NCI-H1105 treated with DMSO at 0.1 percent for 48 hours (cell line): ENCODE measurements around the gene LRRTM1.

ENCODE experiments used
- DNase-seq: peaks from one replicate; lab custom pipeline; 2025; lab: John Stamatoyannopoulos, UW

Gene LRRTM1

GRCh38 chr2:80303909-80304837, at the start of gene LRRTM1:
TSS of gene LRRTM1 (minus strand) at chr2:80304752. CDS start at chr2:80303819, 933 bp downstream.
- no peak for DNase-seq

DNA sequence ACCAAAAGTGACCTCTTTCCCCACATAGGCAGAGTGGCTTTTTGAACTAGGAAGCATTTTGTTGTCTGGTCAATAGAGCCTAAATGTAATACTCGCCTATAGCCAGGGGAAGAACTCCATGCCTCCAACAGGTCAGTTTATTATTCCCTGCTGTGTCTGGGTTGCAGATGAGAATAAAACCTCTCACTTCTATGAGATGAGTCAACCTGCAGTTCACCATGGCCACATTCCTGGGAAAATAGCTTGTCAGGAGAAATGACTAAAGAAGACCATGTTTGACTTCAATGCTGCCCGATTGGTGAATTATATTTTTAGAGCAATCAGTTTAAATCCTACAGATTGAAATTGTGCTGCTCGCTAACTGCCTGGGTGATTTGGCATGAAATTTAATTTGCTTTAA, 46.7 kb upstream of the LRRTM1 start:
- DNase-seq, result no peak

DNA sequence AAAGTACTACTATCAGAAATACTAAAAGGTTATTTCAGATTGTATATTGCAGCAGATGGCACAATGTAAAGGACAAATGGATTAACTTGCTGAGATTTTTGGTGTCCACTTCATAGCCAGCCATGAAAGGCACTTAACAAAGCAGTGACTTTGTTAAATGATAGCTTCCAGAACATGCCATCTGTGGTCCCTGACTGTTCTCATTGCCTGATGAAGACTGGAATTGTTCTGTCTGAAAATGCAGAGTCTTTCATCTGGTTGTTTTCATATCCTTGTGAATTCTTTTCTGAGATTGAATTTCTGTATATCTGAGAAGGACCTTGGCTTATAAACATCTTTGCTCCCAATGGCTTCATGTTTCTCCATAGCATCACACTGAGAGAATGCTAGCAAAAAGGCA, 44.4 kb upstream of the LRRTM1 start:
- no peak for DNase-seq

- no peak for DNase-seq
These were observed 43.5 kb upstream of the LRRTM1 start for GRCh38 chr2:80348078-80348477.

DNA sequence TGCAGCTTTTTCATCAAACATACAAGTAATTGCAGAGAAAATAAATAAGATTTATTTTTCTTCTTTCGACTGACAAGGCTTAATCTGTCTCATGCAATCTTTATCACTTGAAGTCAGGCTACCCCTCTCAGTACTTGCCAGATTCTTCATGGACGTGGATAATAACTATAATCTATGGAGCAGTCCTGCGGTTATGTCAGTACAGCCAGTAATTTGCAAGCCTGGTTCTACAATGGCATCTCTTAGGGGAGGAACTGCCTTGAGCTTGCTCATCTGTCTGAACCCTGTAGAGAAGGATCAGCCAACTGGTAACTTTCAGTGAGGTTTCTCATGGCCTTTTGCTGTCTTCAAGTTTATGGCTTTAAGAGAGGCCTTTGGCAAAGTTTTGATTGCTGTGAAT, 35.5 kb upstream of the LRRTM1 start:
- no peak for DNase-seq

DNA sequence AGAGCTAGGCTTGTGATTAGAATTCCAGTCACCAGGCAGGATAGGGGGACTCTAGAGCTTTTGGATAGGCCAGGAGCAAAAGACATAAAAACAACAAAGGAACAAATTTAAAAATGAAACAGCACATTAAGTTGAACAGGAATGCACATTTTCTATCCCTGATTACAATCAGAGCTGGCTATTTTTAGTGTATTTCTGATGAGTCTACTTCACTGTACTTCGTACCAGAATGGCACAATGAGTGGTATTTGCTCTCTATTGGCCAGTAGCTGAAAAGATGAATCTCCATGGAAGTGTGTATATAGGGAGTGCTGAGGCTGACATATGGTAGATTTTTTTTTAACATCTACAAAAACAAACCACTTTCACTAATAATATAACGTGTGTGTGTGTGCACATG, 34.2 kb upstream of the LRRTM1 start:
- DNase-seq, result no peak

DNA sequence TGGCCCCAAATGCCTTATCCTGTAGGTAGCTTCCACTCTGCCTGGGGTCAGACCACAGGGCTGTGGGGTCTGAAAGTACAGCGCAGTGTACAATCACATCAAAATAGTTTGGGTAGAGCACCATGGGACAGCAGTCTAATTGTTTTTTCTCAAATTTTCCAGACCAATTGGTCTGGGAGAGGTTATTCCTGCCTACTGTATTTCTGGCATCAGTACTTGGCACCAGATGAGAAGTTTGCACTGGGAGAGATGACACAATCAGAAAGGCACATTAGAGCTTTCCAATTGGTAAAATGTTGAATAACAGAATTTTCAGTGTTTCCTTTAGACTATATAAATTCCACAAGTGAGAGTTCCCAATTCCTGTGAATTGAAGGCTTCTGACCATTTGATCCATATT, 30.9 kb upstream of the LRRTM1 start:
- DNase-seq, result no peak

GRCh38 chr2:80333886-80334285, 29.3 kb upstream of the LRRTM1 start:
- no peak for DNase-seq

DNA sequence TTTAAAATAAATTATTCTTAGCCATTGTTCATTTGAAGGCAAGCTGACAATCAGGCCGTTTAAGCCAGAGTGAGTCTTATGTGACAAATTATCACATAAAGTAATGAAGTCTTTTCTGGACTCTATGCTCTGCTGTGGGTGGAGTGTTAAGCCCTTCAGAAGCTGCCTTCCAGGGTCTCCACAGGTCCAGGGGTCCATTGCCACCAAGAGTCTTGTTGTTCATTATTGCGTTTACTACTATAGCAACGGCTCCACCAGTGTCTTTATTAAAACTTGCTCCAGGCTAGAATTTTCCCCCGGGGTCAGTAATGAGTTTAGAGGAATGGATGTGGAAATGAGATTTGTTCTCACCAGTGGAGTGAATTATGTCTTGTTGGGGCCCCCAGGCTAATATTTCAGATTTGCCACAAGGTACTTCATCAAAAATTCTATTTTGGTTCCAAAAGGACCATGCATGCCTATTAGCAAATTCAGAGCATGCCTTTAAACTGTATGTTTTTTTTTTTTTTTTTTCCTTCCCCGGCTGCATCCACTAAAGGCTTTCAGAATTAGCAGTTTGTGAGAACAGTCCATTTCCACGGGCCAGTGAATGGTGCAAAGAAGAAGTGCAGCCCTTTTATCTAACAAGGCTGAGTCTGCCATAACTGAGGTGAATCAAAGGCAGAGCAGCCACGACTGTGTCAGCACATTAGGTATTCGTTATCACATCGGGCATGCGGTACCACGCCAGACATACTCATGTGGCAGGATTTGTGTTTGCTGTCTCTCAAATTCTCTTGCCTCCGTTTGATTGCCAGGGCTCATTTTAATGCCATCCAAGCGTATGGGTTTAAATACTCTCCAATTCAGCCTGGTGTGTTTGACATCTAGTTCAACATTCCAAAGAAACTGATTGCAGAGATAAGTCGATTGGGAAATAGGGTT, 26.2 kb upstream of the LRRTM1 start:
- no peak for DNase-seq

GRCh38 chr2:80329491-80329890, 24.9 kb upstream of the LRRTM1 start:
- no peak for DNase-seq

DNA sequence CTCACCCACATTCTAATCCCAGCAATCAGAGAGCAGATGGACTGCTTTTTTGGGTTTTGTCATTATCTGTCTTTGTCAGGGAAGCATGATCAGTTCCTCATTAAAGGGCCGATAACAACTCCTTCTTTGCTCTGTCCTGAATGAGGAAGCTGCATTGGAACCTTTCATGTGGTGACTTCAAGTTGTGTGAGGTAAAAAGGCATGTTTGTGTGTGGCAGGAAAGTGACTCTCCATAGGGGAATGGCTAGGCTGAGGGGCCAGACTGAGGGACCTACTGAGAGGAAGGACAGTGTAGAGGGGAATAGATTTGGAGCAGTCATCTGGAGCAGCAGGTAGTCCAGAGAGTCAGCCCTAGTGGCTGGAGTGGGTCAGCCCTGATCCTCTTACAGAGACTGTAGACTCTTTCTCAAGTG, 23.6 kb upstream of the LRRTM1 start:
- no peak for DNase-seq

- no peak for DNase-seq
These were observed 22.3 kb upstream of the LRRTM1 start for GRCh38 chr2:80326861-80327260.

GRCh38 chr2:80326214-80326613, 21.7 kb upstream of the LRRTM1 start:
- DNase-seq, result no peak

GRCh38 chr2:80324525-80324924, 20.0 kb upstream of the LRRTM1 start:
- DNase-seq, result no peak

GRCh38 chr2:80323610-80324009, 19.1 kb upstream of the LRRTM1 start:
- DNase-seq, result no peak

- DNase-seq, result no peak
These were observed 18.4 kb upstream of the LRRTM1 start for GRCh38 chr2:80322958-80323357.

DNA sequence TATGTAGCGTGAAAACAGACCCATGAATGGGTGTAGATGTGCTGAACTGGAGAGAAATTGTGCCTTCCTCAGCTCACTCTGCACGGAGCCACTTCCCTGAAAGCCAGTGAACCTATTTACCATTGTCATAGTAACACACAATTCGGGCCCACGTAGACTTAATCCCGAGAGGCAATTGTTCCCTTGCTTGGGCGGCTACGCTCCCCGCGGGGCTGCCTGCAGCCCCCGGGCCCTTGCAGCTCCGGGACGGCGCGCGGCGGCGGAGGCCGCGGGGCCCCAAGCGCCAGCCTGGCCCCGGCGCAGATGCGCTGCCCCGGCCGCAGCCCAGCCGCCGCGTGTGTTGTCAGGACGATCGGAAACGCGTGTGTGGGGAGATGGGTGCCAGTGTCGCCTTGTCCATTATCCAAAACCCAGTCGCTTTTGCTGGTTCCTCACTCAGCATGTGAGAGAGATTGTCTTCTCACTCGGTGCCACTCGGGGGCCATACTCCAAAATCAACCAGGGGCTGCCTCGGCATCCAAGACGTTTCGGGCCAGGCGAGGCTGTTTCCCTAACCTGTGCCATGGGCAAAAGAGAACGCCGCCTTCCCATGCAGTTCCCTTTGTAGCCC, 17.9 kb upstream of the LRRTM1 start:
- DNase-seq, result no peak

DNA sequence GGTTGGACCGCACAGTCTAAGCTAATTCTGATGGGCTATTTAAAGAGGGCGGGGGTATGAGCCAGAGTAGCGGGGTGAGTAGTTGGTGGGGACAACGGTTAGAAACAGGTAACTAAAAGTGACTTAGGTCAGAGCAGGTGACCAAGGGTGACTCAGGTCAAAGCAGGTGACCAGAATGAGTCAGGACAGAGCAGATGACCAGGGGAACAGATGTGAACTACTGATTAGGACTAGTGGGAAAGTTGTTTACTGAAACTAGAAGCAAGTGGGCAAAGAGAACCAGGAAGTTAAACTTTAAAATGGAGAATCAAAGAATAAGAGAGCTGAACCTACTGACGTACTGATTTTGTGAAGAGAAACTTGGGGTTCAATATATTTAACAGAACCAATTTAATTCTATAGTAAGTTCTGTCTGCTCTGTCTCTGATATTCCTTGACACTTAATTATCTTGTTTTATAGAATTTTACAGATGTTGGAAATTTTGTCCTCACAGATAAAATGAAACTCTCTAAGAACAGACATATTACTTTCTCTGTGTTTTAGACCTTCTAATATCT, 7.8 kb upstream of the LRRTM1 start:
- no peak for DNase-seq

GRCh38 chr2:80311304-80311703, 6.8 kb upstream of the LRRTM1 start:
- no peak for DNase-seq

- no peak for DNase-seq
These were observed 1.3 kb downstream of the LRRTM1 start for GRCh38 chr2:80303006-80303908.
